Right ventricle myocardium superior (tissue), 1 donor: Measurements from ENCODE around the gene CAMKMT. TPM values are rescaled to one million over a fixed set of nuclear protein-coding genes. Genes with fewer than 3 reads are reported as not detected.

Experiments used
- ATAC-seq: fragments of 200-7000 bp; cut with Tn5 transposase; one replicate; pipeline ENCODE4 v1.9.1; 2020; ENCODE audit warnings: mild to moderate bottlenecking; ENCODE audit not compliant: poor library complexity
- DNase-seq: peaks from one replicate; pipeline ENCODE4 v3.0.0-alpha.2; 2020
- intact Hi-C: fragments of 100-400 bp; cut with DNase I; formaldehyde crosslinking; loops from one replicate; pipeline ENCODE4 v1.11.2; 2022
- total RNA-seq: library from RNA; stranded (reverse); fragmentation: NEBNext Ultra II Directional; extraction: Animal tissue kit (Norgen Biotek cat#: 25700); gene quantifications from one replicate; pipeline ENCODE4 v1.2.1, GENCODE V29; 2021
- donor health status: DM: no; HTN: yes; CAD: no; lungs with severe emphysema.

Gene CAMKMT
- total RNA-seq, 1 donor from 2014 or later = 5.1 TPM

- no peak for ATAC-seq
- no peak for DNase-seq
- intact Hi-C loops = no loop called here
Observed at GRCh38 chr2:44651974-44652373, 290.2 kb downstream of the CAMKMT start.

GRCh38 chr2:44652701-44653100 is 291.0 kb downstream of the CAMKMT start:
- intact Hi-C loops = no loop called here
- no peak for DNase-seq
- no peak for ATAC-seq

- ATAC-seq = no peak
- no peak for DNase-seq
- intact Hi-C loops = no loop called here
Observed at GRCh38 chr2:44655401-44655864, 293.7 kb downstream of the CAMKMT start.

DNA sequence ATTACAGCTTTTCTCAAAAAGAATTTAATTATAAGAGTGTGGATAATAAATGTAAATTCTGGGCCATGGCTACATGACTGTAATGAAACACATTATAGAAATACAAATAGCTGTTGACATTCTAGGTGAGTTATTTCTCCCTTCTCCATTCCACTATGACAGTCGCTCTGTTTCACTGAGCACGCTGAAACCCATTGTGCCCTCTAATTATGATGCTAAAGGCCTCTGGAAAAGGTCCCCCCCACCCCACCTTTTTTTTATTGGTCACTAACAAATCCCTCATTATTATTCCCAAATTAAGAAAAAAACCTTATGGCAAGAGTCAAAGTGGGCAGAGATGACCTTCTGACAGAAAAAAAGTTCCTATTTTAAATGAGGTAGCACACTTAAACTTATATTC is 294.7 kb downstream of the CAMKMT start:
- ATAC-seq (no peak), DNase-seq (no peak)
- intact Hi-C loops = no loop called here

DNA sequence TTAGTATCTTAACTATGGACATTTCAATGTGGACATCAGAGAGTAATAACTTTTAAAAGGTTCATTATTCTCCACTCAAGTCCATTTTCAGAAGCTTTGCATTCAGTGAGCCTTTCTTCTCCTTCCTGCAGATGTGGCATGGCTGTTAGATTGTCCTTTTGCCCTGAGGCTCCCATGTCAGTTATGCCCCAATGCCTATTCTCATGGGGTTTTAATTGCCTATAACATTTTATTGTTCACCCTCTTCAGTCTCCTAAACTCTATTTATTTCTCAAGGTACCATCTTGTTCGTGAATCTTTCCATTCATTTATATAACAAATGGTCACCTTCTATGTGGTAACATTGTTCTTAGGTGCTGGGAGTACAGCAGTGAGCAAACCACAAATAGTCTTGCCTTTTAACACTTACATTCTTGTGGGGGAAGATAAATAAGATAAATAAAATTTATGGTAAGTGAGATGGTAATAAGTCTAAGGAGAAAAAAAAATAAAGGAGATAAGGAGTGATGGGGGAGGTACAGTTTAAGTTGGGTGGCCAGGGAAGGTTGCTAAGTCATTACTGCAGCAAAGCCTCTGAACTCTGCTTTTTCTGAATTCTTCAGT is 301.8 kb downstream of the CAMKMT start:
- ATAC-seq (no peak), DNase-seq (no peak)
- intact Hi-C loops = no loop called here

DNA sequence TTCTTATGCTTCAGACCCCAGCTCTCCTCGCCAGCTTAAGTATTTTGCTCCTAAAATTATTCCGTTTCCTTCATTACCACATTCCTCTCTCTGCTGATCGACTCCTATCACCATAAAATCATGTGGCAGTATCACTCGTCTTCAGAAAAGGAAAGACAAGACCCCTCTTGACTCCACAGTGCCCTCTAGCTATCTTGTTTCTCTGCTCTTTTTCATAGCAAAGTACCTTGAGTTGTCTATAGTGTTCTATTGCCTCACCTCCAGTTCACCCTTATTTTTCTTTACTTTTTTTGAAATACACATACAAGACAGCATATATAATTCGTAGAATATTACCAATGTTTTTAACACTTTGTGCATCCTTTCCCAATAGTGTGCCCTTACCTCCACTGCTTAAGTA is 306.6 kb downstream of the CAMKMT start:
- intact Hi-C loops = no loop called here
- ATAC-seq (no peak), DNase-seq (no peak)

- no peak for DNase-seq
- intact Hi-C loops = no loop called here
- no peak for ATAC-seq
Observed at GRCh38 chr2:44671276-44671675, 309.5 kb downstream of the CAMKMT start.

DNA sequence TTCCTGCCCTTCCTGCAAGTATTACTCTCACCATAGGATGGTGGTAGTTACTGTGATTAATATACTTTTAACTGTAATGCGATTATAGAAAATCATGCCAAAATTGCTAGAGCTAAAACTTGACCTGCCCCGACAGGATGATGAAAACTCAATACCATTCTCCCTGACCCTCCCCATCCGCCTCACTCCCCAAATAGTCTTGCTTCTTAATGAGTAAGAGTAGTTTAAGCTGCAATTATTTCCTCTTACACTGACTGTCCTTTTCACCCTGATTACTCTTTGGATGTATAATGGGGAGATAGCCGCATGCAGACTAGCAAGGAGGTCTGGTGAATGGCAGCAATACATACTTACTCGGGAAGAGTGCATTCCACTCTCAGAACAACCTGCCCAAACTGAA is 310.2 kb downstream of the CAMKMT start:
- intact Hi-C loops = no loop called here
- ATAC-seq (no peak), DNase-seq (no peak)

- ATAC-seq (no peak), DNase-seq (no peak)
- intact Hi-C loops = no loop called here
Observed at GRCh38 chr2:44672431-44672830, 310.7 kb downstream of the CAMKMT start.

DNA sequence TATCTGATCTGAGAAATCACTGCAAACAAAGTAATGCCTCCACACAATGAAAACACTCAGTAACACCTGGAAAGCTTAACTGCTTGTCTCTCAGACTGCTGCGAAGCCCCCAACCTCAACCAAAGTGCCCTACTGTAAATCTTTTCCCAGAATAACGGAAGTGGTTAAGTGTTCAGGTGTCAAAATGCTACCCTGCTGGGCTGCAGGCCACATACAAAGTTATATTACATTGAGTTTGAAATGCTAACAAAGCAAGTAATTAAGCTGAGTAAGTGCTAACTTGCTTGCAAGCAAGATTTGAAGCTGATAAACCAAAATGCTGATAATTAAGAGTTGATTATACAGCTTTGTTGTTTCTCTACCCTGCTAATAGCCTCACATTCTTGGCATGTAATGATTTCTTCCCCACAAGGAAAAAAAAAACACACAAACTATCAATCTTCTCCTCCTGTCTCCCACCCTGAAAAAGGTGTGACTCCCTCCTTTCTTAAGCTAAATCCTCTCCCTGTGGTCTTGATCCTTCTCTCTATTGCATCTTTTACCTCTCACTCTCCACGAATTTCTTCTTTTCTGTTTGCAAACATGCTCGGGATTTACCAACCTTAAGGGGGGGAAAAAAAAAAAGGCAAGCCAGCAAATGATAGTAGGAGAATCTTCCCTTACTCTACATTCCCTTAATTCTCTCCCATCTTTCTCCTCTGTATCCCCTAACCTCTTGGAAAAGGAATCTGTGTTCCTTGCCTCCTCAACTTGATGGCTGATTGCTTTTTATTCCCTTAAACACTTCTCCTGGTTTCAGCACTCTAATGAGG is 312.9 kb downstream of the CAMKMT start:
- intact Hi-C loops = no loop called here
- no peak for DNase-seq
- no peak for ATAC-seq

- ATAC-seq = no peak
- DNase-seq = no peak
- intact Hi-C loops = no loop called here
Observed at GRCh38 chr2:44676379-44676778, 314.6 kb downstream of the CAMKMT start.

- ATAC-seq (peak; percentile 90), DNase-seq (no peak)
- intact Hi-C loops = no loop called here
Observed at GRCh38 chr2:44679584-44679983, 317.8 kb downstream of the CAMKMT start.

GRCh38 chr2:44679990-44680389 is 318.2 kb downstream of the CAMKMT start:
- intact Hi-C loops = no loop called here
- DNase-seq (no peak), ATAC-seq (peak; percentile 36)

- ATAC-seq (no peak), DNase-seq (no peak)
- intact Hi-C loops = no loop called here
Observed at GRCh38 chr2:44680424-44680971, 318.8 kb downstream of the CAMKMT start.

- ATAC-seq (no peak), DNase-seq (no peak)
- intact Hi-C loops = no loop called here
Observed at GRCh38 chr2:44680983-44681531, 319.3 kb downstream of the CAMKMT start.

- DNase-seq (no peak), ATAC-seq (no peak)
- intact Hi-C loops = no loop called here
Observed at GRCh38 chr2:44682459-44682858, 320.7 kb downstream of the CAMKMT start.

DNA sequence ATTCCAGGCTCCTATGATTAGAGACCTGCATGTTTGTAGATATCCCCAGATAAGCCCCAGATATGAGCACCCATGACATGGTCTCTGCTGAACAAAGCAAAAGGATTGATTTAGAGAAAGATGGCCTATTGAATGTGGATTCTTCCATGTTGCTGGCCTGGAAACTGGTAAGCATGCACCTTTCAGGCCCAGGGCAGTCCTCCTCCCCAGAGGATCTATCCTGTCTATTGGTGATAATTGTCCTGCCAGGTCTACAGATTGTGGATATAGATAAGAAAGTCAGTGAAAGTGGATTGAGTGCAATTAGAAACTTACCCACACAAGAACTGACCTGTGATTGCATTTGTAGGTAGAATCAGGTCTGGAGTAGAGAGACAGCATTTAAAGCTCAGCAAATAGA is 322.8 kb downstream of the CAMKMT start:
- no peak for ATAC-seq
- intact Hi-C loops = no loop called here
- DNase-seq = no peak

DNA sequence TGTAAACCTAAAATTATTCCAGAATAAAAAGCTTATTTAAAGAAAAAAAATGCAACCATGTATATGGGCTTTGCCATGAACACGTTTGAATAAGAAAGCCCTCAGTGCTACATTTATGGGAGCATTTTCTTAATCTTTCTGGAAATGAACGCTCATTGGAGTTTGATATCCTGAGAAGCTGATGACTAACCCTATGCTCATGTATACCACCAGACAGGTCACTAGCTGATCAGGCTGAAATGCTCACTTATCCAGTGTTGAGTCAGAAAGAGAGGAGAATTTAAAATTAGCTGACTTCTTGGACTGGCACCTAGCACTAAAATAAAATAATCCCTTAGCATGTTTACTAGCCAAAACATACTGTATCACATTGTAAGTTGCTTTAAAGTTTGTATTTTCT is 324.8 kb downstream of the CAMKMT start:
- ATAC-seq = no peak
- DNase-seq = no peak
- intact Hi-C loops = no loop called here

- intact Hi-C loops = no loop called here
- ATAC-seq (no peak), DNase-seq (no peak)
Observed at GRCh38 chr2:44687686-44688455, 326.1 kb downstream of the CAMKMT start.
